Gastrocnemius medialis (tissue), 4 donors: ENCODE data around the gene PRCD.

Experiments used
- CTCF ChIP-seq, 5 experiments: fragments of 450-650 bp in 3 of 5; fragments of 200-600 bp in 2 of 5; sonication (generic) in 2 of 5; IDR thresholded peaks in 4 of 5; conservative IDR thresholded peaks in 1 of 5; 1 replicate in 4 of 5; 2 replicates in 1 of 5; pipeline ENCODE4 v1.5.1; 2016 to 2019; ENCODE audit warnings: antibody characterized with exemption in 5 of 5, mild to moderate bottlenecking in 3 of 5, moderate library complexity in 3 of 5
- POLR2A ChIP-seq, 2 donors: fragments of 450-650 bp; IDR thresholded peaks; one replicate each; pipeline ENCODE4 v1.6.1; 2017; ENCODE audit warnings: antibody characterized with exemption in 2 of 2, mild to moderate bottlenecking in 2 of 2, moderate library complexity in 2 of 2

- TF ChIP-seq CTCF (IDR thresholded peaks at IDR 0.05 in 4 of 5, conservative IDR thresholded peaks at IDR 0.05 in 1 of 5): no peak
- no peak for TF ChIP-seq POLR2A (IDR thresholded peaks at IDR 0.05)
Observed at GRCh38 chr17:76545918-76546555, 6.2 kb downstream of the PRCD start.
